Neural cell (in vitro differentiated cells): ENCODE data around the gene TTLL12. TPM values are rescaled to one million over a fixed set of nuclear protein-coding genes. Genes with fewer than 3 reads are reported as not detected.

Source experiments
- H2AFZ ChIP-seq: fragments of 200-600, 300-800 bp; sonication (generic), shearing (Covaris generic); 2 replicates; pipeline ENCODE4 v1.6.0; 2014; ENCODE audit warnings: low read depth, mild to moderate bottlenecking, antibody characterized with exemption, low read length, moderate library complexity
- H3F3A ChIP-seq: fragments of 200-600 bp; shearing (Covaris generic); 2 replicates; pipeline ENCODE4 v1.6.1; 2016; ENCODE audit warnings: mild to moderate bottlenecking, moderate library complexity, mixed read lengths, antibody characterized with exemption, low read length; ENCODE audit not compliant: insufficient read depth, poor library complexity, severe bottlenecking
- H3K27ac ChIP-seq: fragments of 200-600, 300-800 bp; sonication (generic), shearing (Covaris generic); 2 replicates; pipeline ENCODE4 v1.5.1; 2014; ENCODE audit warnings: mild to moderate bottlenecking, low read length, moderate library complexity
- H3K27me3 ChIP-seq: fragments of 300-800, 200-600 bp; sonication (generic), shearing (Covaris generic); 2 replicates; pipeline ENCODE4 v1.6.0; 2014; ENCODE audit warnings: mild to moderate bottlenecking, low read depth, low read length, moderate library complexity; ENCODE audit not compliant: insufficient read depth
- H3K36me3 ChIP-seq: fragments of 300-800, 200-600 bp; sonication (generic), shearing (Covaris generic); 2 replicates; pipeline ENCODE4 v1.5.1; 2014; ENCODE audit warnings: mild to moderate bottlenecking, antibody characterized with exemption, low read length, moderate library complexity; ENCODE audit not compliant: insufficient read depth
- H3K4me2 ChIP-seq: fragments of 300-800, 200-600 bp; sonication (generic), shearing (Covaris generic); 2 replicates; pipeline ENCODE4 v1.6.0; 2014; ENCODE audit warnings: mild to moderate bottlenecking, low read length
- H3K4me3 ChIP-seq: fragments of 300-800, 200-600 bp; sonication (generic), shearing (Covaris generic); 2 replicates; pipeline ENCODE4 v1.5.1; 2014; ENCODE audit warnings: mild to moderate bottlenecking, low read length, moderate library complexity
- H3K79me2 ChIP-seq: fragments of 200-600 bp; shearing (Covaris generic); replicated peaks from 2 replicates; pipeline ENCODE4 v1.6.0; 2014; ENCODE audit warnings: mild to moderate bottlenecking, low read length, moderate library complexity; ENCODE audit not compliant: insufficient read depth
- H3K9ac ChIP-seq: fragments of 300-800, 200-600 bp; sonication (generic), shearing (Covaris generic); 2 replicates; pipeline ENCODE4 v1.6.1; 2016; ENCODE audit warnings: mild to moderate bottlenecking, low read length, mixed read lengths
- H3K9me2 ChIP-seq: fragments of 200-600 bp; shearing (Covaris generic); 2 replicates; pipeline ENCODE4 v1.6.1; 2016; ENCODE audit warnings: mild to moderate bottlenecking, low read length, mixed read lengths; ENCODE audit not compliant: insufficient read depth
- H3K9me3 ChIP-seq: fragments of 200-600, 300-800 bp; sonication (generic), shearing (Covaris generic); 2 replicates; pipeline ENCODE4 v1.6.1; 2016; ENCODE audit warnings: mild to moderate bottlenecking, mixed run types, low read length, moderate library complexity, mixed read lengths
- H4K20me1 ChIP-seq: fragments of 200-600 bp; shearing (Covaris generic); 2 replicates; pipeline ENCODE4 v1.6.1; 2016; ENCODE audit warnings: mild to moderate bottlenecking, mixed run types; ENCODE audit not compliant: insufficient read depth
- CTCF ChIP-seq: fragments of 450-650 bp; IDR thresholded peaks from 2 replicates; pipeline ENCODE4 v1.5.1; 2014; ENCODE audit warnings: antibody characterized with exemption, mild to moderate bottlenecking, moderate library complexity; ENCODE audit not compliant: poor library complexity, severe bottlenecking
- EP300 ChIP-seq: fragments of 450-650 bp; conservative IDR thresholded peaks from 2 replicates; pipeline ENCODE4 v1.6.1; 2014; ENCODE audit warnings: antibody characterized with exemption, mild to moderate bottlenecking, moderate library complexity; ENCODE audit not compliant: poor library complexity, severe bottlenecking
- EZH2 ChIP-seq: fragments of 200-600, 300-800 bp; shearing (Covaris generic), sonication (generic); IDR thresholded peaks from 2 replicates; pipeline ENCODE4 v1.6.1; 2014; ENCODE audit warnings: antibody characterized with exemption, low read length, borderline replicate concordance, mild to moderate bottlenecking; ENCODE audit not compliant: insufficient read depth, poor library complexity, severe bottlenecking
- POLR2AphosphoS5 ChIP-seq: IDR thresholded peaks from 2 replicates; pipeline ENCODE4 v1.6.1; 2012
- RAD21 ChIP-seq: fragments of 450-650 bp; conservative IDR thresholded peaks from 2 replicates; pipeline ENCODE4 v1.6.1; 2014; ENCODE audit warnings: antibody characterized with exemption, mild to moderate bottlenecking, moderate library complexity
- REST ChIP-seq: IDR thresholded peaks from 2 replicates; pipeline ENCODE4 v1.6.1; 2012; ENCODE audit warnings: borderline replicate concordance
- SMC3 ChIP-seq: fragments of 450-650 bp; conservative IDR thresholded peaks from 2 replicates; pipeline ENCODE4 v1.6.1; 2014; ENCODE audit warnings: antibody characterized with exemption, mild to moderate bottlenecking, moderate library complexity; ENCODE audit not compliant: poor library complexity
- TAF1 ChIP-seq: IDR thresholded peaks from 2 replicates; pipeline ENCODE4 v1.6.1; 2012; ENCODE audit warnings: low read depth
- polyA plus RNA-seq: library from polyadenylated mRNA; depleted of rRNA; stranded (reverse); fragments of >200 nt; gene quantifications from 2 replicates; pipeline ENCODE4 v1.2.3, GENCODE V29; 2014

The TTLL12 gene
- polyA plus RNA-seq, 1 donor from 2014 or later = 22.2 TPM

GRCh38 chr22:43171019-43171491, 15.9 kb downstream of the TTLL12 start:
- no peaks in the 10 kb centered on the region for H3F3A ChIP-seq
- H3K36me3 ChIP-seq = no peaks in the 10 kb centered on the region
- no peaks in the 10 kb centered on the region for H4K20me1 ChIP-seq
- no peaks in the 10 kb centered on the region for H3K79me2 ChIP-seq
- no peaks in the 10 kb centered on the region for H3K9me2 ChIP-seq
- H3K9me3 ChIP-seq = no peaks in the 10 kb centered on the region
- no peak overlapping the region for H2AFZ ChIP-seq
- H3K9ac ChIP-seq = no peak overlapping the region
- no peak overlapping the region for H3K4me2 ChIP-seq
- no peak overlapping the region for H3K4me3 ChIP-seq
- no peak for TF ChIP-seq EP300
- no peak for TF ChIP-seq EZH2
- TF ChIP-seq SMC3 = no peak
- no peak for TF ChIP-seq TAF1
- no peak for TF ChIP-seq CTCF
- no peak for TF ChIP-seq REST
- no peak for TF ChIP-seq POLR2AphosphoS5
- TF ChIP-seq RAD21 = no peak
- H3K27me3 ChIP-seq = no peaks in the 10 kb centered on the region
- H3K27ac ChIP-seq = no peak overlapping the region

GRCh38 chr22:43170131-43170480, 16.8 kb downstream of the TTLL12 start:
- no peaks in the 10 kb centered on the region for H3K36me3 ChIP-seq
- no peak overlapping the region for H2AFZ ChIP-seq
- no peak overlapping the region for H3K4me2 ChIP-seq
- H3K4me3 ChIP-seq = no peak overlapping the region
- no peaks in the 10 kb centered on the region for H3K9me2 ChIP-seq
- no peaks in the 10 kb centered on the region for H4K20me1 ChIP-seq
- H3K27me3 ChIP-seq = no peaks in the 10 kb centered on the region
- H3K9ac ChIP-seq = no peak overlapping the region
- H3K9me3 ChIP-seq = no peaks in the 10 kb centered on the region
- no peaks in the 10 kb centered on the region for H3K79me2 ChIP-seq
- TF ChIP-seq CTCF = no peak
- TF ChIP-seq EZH2 = no peak
- no peak for TF ChIP-seq POLR2AphosphoS5
- H3F3A ChIP-seq = no peaks in the 10 kb centered on the region
- H3K27ac ChIP-seq = no peak overlapping the region
